AG09309 (cell line): ENCODE data around the gene LTBP4.

Experiments
- DNase-seq: peaks from one replicate; pipeline ENCODE4 v3.0.0-alpha.2; 2010; ENCODE audit warnings: low read depth
- H3K4me3 ChIP-seq: 2 replicates; pipeline ENCODE4 v1.5.1; 2011; ENCODE audit warnings: mild to moderate bottlenecking, low read depth, low read length, moderate library complexity; ENCODE audit not compliant: control insufficient read depth
- TF ChIP-seq, protein P1 (sequence below): IDR thresholded peaks from 2 replicates; pipeline ENCODE4 v1.5.1; 2011; ENCODE audit warnings: mild to moderate bottlenecking, low read depth, low read length, inconsistent platforms; ENCODE audit not compliant: insufficient read depth, control insufficient read depth; ENCODE audit errors: missing control alignments

The LTBP4 gene

DNA sequence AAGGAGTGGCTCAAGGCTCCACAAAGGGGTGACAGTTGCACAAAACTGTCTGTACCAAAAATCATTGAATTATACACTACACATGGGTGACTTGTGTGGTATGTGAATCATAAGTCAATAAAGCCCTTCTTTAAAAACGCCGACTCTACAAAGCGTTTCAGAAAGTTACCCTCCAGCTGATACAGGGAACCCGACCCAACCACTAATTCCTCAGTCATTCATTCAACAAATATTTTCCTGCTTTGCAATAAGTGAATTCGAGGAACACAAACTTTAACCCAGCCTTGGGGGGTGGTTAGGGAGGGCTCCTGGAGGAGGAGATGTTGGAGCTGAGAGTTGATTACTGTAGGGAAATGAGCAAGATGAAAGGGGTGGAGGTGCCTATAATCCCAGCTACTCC, 32.0 kb downstream of the LTBP4 start:
- DNase-seq: no peak
- no peak overlapping the region for H3K4me3 ChIP-seq
- TF ChIP-seq, protein P1, sequence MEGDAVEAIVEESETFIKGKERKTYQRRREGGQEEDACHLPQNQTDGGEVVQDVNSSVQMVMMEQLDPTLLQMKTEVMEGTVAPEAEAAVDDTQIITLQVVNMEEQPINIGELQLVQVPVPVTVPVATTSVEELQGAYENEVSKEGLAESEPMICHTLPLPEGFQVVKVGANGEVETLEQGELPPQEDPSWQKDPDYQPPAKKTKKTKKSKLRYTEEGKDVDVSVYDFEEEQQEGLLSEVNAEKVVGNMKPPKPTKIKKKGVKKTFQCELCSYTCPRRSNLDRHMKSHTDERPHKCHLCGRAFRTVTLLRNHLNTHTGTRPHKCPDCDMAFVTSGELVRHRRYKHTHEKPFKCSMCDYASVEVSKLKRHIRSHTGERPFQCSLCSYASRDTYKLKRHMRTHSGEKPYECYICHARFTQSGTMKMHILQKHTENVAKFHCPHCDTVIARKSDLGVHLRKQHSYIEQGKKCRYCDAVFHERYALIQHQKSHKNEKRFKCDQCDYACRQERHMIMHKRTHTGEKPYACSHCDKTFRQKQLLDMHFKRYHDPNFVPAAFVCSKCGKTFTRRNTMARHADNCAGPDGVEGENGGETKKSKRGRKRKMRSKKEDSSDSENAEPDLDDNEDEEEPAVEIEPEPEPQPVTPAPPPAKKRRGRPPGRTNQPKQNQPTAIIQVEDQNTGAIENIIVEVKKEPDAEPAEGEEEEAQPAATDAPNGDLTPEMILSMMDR: no peak

DNA sequence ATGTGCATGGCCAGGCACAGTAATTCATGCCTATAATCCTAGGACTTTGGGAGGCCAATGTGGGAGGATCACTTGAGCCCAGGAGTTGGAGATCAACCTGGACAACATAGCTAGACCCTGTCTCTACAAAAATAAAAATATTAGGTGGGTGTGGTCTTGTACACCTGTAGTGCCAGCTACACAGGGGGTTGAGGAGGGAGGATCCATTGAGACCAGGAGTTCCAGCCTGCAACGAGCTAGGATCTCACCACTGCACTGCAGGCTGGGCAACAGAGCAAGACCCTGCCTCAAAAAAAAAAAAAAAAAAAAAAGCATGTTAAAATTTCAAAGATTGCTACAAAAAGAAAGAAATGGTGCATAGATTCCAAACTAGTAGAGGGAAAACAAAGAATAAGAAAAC, 37.2 kb downstream of the LTBP4 start:
- no peak for DNase-seq
- TF ChIP-seq, protein P1: no peak

DNA sequence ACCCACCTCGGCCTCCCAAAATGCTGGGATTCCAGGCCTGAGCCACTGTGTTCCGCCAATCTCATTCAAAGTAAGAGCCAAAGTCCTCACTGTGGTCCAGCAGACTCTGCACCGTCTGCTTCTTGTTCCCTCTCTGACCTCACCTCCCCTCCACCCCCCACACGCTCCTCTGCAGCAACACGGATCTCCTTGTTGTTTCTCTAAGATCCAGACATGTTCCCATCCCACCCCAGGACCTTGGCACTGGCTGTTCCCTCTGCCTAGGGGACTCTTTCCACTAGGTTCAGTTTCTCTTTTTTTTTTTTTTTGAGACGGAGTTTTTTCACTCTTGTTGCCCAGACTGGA, 38.4 kb downstream of the LTBP4 start:
- TF ChIP-seq, protein P1: no peak
- no peak overlapping the region for H3K4me3 ChIP-seq
- DNase-seq: no peak

More for the DNA sequence above, 37.2 kb downstream of the LTBP4 start:
- no peak overlapping the region for H3K4me3 ChIP-seq

DNA sequence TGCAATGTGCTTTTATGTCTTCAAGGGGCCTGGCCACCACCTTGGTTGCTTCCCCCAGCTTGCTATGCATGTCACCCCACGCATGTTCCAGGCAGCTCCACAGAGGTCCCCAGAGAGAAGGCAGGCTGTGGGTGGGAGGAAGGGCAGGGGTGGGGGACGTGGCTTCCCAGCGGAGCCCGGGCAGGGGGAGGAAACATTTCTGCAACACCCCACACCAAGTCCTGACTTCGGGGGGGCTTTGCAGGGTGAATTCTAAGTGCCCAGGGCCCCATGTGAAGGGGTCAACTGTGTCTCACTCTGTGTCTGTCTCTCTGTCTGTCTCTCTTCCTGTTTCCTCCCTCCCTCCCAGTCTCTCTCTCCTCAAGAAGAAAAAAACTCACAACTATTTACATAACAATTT, 39.6 kb downstream of the LTBP4 start:
- TF ChIP-seq, protein P1: no peak
- DNase-seq: no peak
- H3K4me3 ChIP-seq: no peak overlapping the region

DNA sequence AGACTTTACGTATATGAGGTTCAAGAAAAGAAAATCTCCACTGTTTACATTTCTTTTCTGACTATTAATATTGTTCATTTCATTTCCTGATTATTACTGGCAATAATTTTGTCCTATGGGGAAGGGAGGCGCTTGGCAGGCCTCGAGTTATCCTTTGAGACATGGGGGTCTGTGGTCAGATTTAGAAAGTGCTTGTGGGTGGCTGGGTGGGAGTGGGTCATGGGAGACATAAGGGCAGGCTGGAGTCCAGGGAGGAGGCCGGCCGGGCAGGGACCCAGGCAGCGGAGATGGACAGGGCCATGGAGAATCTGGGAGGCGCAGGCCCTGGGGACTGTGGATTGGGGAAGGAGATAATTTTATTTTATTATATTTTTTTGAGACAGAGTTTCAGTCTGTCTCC, 40.1 kb downstream of the LTBP4 start:
- no peak for DNase-seq
- H3K4me3 ChIP-seq: no peak overlapping the region
- TF ChIP-seq, protein P1: no peak

DNA sequence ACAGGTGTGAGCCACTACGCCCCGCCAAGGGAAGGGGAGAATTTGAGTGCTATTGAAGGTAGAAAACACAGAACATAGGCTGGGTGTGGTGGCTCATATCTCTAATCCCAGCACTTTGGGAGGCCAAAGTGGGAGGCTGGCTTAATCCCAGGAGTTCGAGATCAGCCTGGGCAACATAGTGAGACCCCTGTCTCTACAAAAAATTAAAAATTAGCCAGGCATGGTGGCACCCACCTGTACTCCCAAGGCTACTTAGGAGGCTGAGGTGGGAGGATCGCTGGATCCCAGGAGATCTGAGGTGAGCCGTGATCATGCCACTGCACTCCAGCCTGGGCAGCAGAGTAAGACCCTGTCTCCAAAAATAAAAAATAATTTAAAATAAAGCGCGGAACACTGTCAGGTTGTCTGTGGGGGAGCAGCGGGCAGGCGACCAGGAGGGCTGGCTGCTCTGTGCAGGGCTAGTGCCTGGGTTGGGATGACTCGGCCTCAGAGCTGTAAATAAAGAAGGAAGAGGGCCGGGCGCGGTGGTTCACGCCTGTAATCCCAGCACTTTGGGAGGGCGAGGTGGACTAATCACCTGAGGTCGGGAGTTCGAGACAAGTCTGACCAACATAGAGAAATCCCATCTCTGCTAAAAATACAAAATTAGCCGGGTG, 41.0 kb downstream of the LTBP4 start:
- no peak overlapping the region for H3K4me3 ChIP-seq
- no peak for DNase-seq
- TF ChIP-seq, protein P1: no peak
